Measurements from ENCODE around the gene TASOR.

DNA sequence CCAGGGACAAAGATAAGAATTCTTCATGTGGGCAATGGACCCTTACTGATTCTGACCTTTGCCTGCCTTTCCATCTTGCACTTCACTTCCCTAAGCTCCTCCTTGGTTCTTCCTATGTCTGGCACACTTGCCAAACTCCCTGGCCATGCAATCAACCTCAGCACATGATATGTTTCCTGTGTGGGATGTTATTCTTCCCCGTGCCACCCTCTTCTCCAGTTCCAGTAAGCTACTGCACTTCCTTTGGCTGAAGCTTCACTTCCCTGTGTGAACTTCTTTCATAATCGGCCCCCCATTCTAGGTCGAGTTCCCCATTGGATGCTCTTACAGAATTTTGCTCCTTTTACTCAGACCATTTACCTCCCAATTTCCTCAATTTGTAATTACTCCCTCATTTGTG is 10.7 kb upstream of the TASOR start:
- no peak for TF ChIP-seq CTCF (IDR thresholded peaks at IDR 0.05; ENCODE audit: low read depth, low read length, missing input control)
- no peak for TF ChIP-seq SP1 (IDR thresholded peaks at IDR 0.05)
